ENCODE results near the gene CDH13.

The CDH13 gene

GRCh38 chr16:83843657-83844056 is 1216.9 kb downstream of the CDH13 start:
- DNase-seq (ENCODE audit: low read depth): no peak

DNA sequence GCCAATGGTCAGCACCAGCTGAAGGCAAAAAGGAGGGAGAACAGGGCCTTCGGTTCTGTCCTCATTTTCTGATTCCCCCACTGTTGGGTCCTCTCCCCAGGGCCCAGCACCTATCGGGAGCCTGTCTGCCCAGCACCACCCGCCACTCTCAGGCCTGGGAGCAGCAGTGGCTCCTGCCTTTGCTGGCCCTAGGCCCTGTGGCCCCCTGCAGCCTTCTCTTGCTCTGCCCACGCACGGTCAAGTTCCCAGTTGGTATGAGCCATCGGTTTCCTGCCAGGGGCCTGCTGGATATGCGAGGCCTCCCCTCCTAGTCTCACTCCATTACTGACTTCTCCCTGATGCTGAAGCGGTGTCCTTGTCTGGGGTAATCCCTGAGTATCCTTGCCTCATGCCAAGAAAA is 1218.5 kb downstream of the CDH13 start:
- DNase-seq (ENCODE audit: low read depth): no peak

DNA sequence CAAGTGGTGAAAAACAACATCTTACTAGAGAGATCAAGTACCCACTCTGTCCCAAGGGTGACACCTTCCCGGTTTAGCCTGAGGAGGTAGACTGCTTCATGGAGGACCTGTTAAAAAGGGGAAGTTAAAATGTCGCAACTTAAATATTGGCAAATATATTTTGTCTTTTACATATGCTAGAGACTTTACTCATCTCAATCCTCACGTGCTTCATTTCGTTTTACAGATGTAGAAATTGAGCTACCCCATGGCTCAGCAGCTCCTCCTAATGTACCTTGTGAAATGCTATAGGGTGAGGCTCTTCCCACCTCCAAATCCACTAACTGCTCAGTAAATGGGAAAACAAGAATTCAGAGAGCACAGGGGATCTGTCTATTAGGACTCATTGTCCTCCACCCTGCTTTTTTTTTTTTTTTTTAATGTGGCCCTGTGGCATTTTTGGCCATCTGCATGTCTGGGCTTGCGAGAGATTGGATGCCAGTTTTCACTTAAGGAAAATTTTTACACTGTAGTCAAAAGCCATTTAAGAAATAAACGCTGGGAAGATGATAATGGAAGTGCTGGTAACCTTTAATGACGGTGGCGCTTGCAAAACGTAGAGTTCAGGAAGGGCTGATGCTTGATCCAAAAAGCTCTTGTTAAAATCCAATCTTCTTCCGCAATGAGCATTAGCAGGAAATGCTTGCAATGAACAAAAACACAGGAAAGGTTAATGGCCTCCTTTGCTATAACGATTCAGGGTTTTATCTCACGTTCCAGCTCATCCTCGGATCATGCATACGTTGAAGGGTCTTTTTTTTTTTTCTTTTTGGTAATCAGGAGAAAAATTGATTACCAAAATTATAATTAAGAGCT is 1220.8 kb downstream of the CDH13 start:
- no peak for DNase-seq (ENCODE audit: low read depth)

GRCh38 chr16:83849421-83849820 is 1222.7 kb downstream of the CDH13 start:
- no peak for DNase-seq (ENCODE audit: low read depth)
